Parathyroid adenoma (tissue), 2 donors: ENCODE measurements around the gene LAMA2.

Experiments
- H2AFZ ChIP-seq: fragments of 300-600 bp; sonication (generic); one replicate; pipeline ENCODE4 v1.7.0; 2017; ENCODE audit warnings: antibody characterized with exemption, mild to moderate bottlenecking
- H3K27ac ChIP-seq: fragments of 300-600 bp; sonication (generic); one replicate; pipeline ENCODE4 v1.7.0; 2017
- H3K27me3 ChIP-seq: fragments of 300-600 bp; sonication (generic); one replicate; pipeline ENCODE4 v1.7.0; 2017; ENCODE audit warnings: low read length; ENCODE audit not compliant: control insufficient read depth, insufficient read depth
- H3K36me3 ChIP-seq: fragments of 300-600 bp; sonication (generic); one replicate; pipeline ENCODE4 v1.7.0; 2017; ENCODE audit warnings: low read length; ENCODE audit not compliant: control insufficient read depth, insufficient read depth
- H3K4me1 ChIP-seq: fragments of 300-600 bp; sonication (generic); one replicate; pipeline ENCODE4 v1.7.0; 2017; ENCODE audit warnings: control low read depth
- H3K4me2 ChIP-seq: fragments of 300-600 bp; sonication (generic); one replicate; pipeline ENCODE4 v1.7.0; 2017; ENCODE audit warnings: low read length
- H3K4me3 ChIP-seq: fragments of 300-600 bp; sonication (generic); one replicate; pipeline ENCODE4 v1.7.0; 2017; ENCODE audit warnings: low read depth, low read length
- H3K79me2 ChIP-seq: fragments of 300-600 bp; sonication (generic); one replicate; pipeline ENCODE4 v1.7.0; 2017; ENCODE audit warnings: control low read depth
- H3K9ac ChIP-seq: fragments of 300-600 bp; sonication (generic); one replicate; pipeline ENCODE4 v1.7.0; 2017; ENCODE audit warnings: mild to moderate bottlenecking
- H3K9me3 ChIP-seq: fragments of 300-600 bp; sonication (generic); one replicate; pipeline ENCODE4 v1.7.0; 2017; ENCODE audit warnings: low read length; ENCODE audit not compliant: control insufficient read depth
- TF ChIP-seq, protein P1 (sequence below): fragments of 300-600 bp; sonication (generic); IDR thresholded peaks from one replicate; pipeline ENCODE4 v1.7.0; 2017; ENCODE audit warnings: antibody characterized with exemption, mild to moderate bottlenecking
- donor health status: primary hyperparathyroidism.

LAMA2 gene

DNA sequence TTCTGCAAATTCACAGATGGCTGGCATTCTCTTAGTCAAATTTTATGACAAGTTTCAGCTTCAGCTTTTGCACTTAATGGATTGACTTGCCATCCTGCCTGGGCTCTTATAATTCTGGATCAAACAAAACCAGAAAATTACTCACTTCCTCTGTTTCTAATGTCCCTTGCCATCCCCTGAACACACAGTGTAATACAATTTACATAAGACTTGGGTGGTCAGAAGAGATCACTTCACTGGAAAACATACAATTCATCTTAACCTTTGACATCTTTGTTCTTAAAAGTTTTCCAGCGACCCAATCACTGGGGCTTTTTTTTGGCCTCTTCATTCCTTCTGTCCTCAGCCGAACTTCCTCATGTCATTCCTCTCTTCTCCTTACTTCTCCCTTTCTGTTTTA, 628.0 kb downstream of the LAMA2 start:
- no peak overlapping the region for H3K4me2 ChIP-seq
- H3K27ac ChIP-seq = no peak overlapping the region
- no peaks in the 10 kb centered on the region for H3K4me1 ChIP-seq
- H3K79me2 ChIP-seq = no peaks in the 10 kb centered on the region
- H3K27me3 ChIP-seq = no peaks in the 10 kb centered on the region
- H2AFZ ChIP-seq = no peak overlapping the region
- H3K36me3 ChIP-seq = no peaks in the 10 kb centered on the region
- TF ChIP-seq, protein P1, sequence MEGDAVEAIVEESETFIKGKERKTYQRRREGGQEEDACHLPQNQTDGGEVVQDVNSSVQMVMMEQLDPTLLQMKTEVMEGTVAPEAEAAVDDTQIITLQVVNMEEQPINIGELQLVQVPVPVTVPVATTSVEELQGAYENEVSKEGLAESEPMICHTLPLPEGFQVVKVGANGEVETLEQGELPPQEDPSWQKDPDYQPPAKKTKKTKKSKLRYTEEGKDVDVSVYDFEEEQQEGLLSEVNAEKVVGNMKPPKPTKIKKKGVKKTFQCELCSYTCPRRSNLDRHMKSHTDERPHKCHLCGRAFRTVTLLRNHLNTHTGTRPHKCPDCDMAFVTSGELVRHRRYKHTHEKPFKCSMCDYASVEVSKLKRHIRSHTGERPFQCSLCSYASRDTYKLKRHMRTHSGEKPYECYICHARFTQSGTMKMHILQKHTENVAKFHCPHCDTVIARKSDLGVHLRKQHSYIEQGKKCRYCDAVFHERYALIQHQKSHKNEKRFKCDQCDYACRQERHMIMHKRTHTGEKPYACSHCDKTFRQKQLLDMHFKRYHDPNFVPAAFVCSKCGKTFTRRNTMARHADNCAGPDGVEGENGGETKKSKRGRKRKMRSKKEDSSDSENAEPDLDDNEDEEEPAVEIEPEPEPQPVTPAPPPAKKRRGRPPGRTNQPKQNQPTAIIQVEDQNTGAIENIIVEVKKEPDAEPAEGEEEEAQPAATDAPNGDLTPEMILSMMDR = no peak
- no peak overlapping the region for H3K9ac ChIP-seq
- H3K4me3 ChIP-seq = no peak overlapping the region
- no peaks in the 10 kb centered on the region for H3K9me3 ChIP-seq

DNA sequence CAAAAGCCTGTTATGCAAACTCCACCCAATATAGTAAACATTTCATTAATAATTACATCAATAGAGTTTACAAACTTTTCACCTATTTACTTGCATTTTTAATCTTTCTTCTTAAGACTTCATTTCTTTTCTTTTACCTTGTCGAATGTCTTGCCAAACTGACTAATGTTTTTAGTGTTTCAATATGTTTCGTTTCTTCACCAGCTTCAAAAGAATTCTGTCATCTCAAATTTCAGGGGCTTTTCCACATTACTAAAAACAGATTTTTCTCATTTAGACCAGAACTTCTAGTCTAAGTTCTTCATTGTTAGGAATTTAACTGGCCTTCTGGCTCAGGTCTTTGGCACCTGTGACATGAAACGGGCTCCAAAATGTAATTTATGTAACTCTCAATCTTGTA, 630.5 kb downstream of the LAMA2 start:
- Histone ChIP-seq H2AFZ (no peak overlapping the region), H3K9me3 (no peaks in the 10 kb centered on the region), H3K4me2 (no peak overlapping the region), H3K4me3 (no peak overlapping the region), H3K79me2 (no peaks in the 10 kb centered on the region), H3K9ac (no peak overlapping the region), H3K36me3 (no peaks in the 10 kb centered on the region), H3K27ac (no peak overlapping the region), H3K4me1 (no peaks in the 10 kb centered on the region), H3K27me3 (no peaks in the 10 kb centered on the region)
- TF ChIP-seq, protein P1 = no peak

DNA sequence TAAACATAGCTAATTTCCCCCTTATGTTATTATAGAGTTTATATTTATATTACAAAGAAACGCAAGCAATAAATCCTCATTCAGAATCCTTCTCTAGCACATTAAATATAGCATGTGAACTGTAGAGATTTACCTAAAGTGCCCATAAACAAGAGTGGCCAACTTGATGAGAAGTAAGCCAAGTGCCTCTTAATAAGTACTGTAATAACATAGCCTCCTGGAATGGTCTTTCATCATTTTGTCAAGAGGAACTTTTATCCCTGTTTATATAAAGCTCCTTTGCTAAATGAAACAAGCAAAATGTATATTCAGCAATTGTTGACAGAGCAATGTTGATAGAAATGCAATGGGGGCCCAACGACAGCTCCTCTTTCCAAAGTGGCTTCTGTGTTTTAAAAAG, 632.1 kb downstream of the LAMA2 start:
- H3K4me2 ChIP-seq = no peak overlapping the region
- H3K36me3 ChIP-seq = no peaks in the 10 kb centered on the region
- H3K4me1 ChIP-seq = no peaks in the 10 kb centered on the region
- no peak overlapping the region for H2AFZ ChIP-seq
- no peak overlapping the region for H3K9ac ChIP-seq
- no peaks in the 10 kb centered on the region for H3K9me3 ChIP-seq
- TF ChIP-seq, protein P1 = no peak
- H3K27me3 ChIP-seq = no peaks in the 10 kb centered on the region
- no peak overlapping the region for H3K4me3 ChIP-seq
- H3K79me2 ChIP-seq = no peaks in the 10 kb centered on the region
- H3K27ac ChIP-seq = no peak overlapping the region

DNA sequence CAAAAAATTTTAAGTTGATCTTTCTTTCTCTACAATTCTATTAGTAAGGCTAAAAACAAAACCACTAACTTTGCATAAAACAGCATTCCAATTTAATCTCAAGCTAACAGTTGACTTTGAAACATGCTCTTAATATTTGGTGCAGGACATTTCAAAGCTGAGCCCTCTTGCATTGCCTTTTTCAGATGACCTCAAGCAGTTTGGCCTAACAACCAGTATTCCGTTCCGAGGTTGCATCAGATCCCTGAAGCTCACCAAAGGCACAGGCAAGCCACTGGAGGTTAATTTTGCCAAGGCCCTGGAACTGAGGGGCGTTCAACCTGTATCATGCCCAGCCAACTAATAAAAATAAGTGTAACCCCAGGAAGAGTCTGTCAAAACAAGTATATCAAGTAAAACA, 633.1 kb downstream of the LAMA2 start:
- Histone ChIP-seq H3K36me3 (no peaks in the 10 kb centered on the region), H3K27me3 (no peaks in the 10 kb centered on the region), H3K27ac (no peak overlapping the region), H3K9me3 (no peaks in the 10 kb centered on the region), H3K79me2 (no peaks in the 10 kb centered on the region), H2AFZ (no peak overlapping the region), H3K4me1 (no peaks in the 10 kb centered on the region), H3K4me3 (no peak overlapping the region), H3K9ac (no peak overlapping the region), H3K4me2 (no peak overlapping the region)
- TF ChIP-seq, protein P1 = no peak

DNA sequence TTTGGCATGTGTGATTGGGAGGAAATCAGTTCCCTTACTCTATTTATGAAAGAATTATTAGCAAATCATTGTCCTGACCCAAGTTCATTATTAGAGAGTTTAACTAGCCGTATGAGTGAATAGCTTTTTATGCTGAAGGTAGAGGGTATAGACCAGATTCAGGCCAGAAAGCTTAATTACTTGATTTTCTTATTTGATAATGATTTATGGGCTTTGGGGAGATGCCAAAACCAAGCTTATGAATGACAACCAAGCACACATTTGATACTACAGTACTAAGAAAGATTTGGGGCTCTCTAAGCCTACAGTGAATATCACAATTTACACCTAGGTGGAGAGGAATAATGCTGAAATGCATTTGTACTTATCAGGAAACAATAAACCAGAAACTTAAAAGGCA, 633.8 kb downstream of the LAMA2 start:
- TF ChIP-seq, protein P1 = no peak
- no peak overlapping the region for H2AFZ ChIP-seq
- H3K27ac ChIP-seq = no peak overlapping the region
- no peak overlapping the region for H3K4me2 ChIP-seq
- no peaks in the 10 kb centered on the region for H3K4me1 ChIP-seq
- no peaks in the 10 kb centered on the region for H3K9me3 ChIP-seq
- no peak overlapping the region for H3K4me3 ChIP-seq
- H3K36me3 ChIP-seq = no peaks in the 10 kb centered on the region
- H3K79me2 ChIP-seq = no peaks in the 10 kb centered on the region
- no peak overlapping the region for H3K9ac ChIP-seq
- H3K27me3 ChIP-seq = no peaks in the 10 kb centered on the region
